K562 (cell line): Measurements from ENCODE around the gene NR1D1. TPM values are rescaled to one million over a fixed set of nuclear protein-coding genes. Genes with fewer than 3 reads are reported as not detected.

ENCODE experiments used
- ARID4B ChIP-seq: sonication (generic); formaldehyde crosslinking; IDR thresholded peaks from 2 replicates; pipeline ENCODE4 v1.8.0; 2022; ENCODE audit warnings: mild to moderate bottlenecking, missing genetic modification reagents
- CTBP1 ChIP-seq: fragments of 450-650 bp; IDR thresholded peaks from 2 replicates; pipeline ENCODE4 v1.6.1; 2016; ENCODE audit warnings: borderline replicate concordance
- HNRNPLL ChIP-seq: fragments of 200-400 bp; formaldehyde crosslinking; IDR thresholded peaks from 2 replicates; pipeline ENCODE4 v1.6.1; 2017; ENCODE audit warnings: low read length, low read depth, mild to moderate bottlenecking; ENCODE audit not compliant: poor library complexity, severe bottlenecking
- NCOA2 ChIP-seq, 2 experiments: fragments of 450-650 bp; IDR thresholded peaks; 2 replicates each; pipeline ENCODE4 v1.6.1; 2018; ENCODE audit warnings: mild to moderate bottlenecking in 2 of 2, moderate library complexity in 1 of 2; ENCODE audit not compliant: partially characterized antibody in 2 of 2
- NCOA6 ChIP-seq: fragments of 450-650 bp; IDR thresholded peaks from 2 replicates; pipeline ENCODE4 v1.6.1; 2017; ENCODE audit warnings: mild to moderate bottlenecking
- NCOR1 ChIP-seq: fragments of 450-650 bp; IDR thresholded peaks from 2 replicates; pipeline ENCODE4 v1.6.1; 2016; ENCODE audit warnings: mild to moderate bottlenecking, moderate library complexity
- NEUROD1 ChIP-seq: fragments of 150-350 bp; IDR thresholded peaks from 2 replicates; pipeline ENCODE4 v1.6.1; 2014; ENCODE audit warnings: borderline replicate concordance, low read length, low read depth; ENCODE audit not compliant: partially characterized antibody
- NUFIP1 ChIP-seq: fragments of 450-650 bp; IDR thresholded peaks from 2 replicates; pipeline ENCODE4 v1.6.1; 2018; ENCODE audit not compliant: partially characterized antibody
- OTX1 ChIP-seq: fragments of 450-650 bp; formaldehyde crosslinking; IDR thresholded peaks from 2 replicates; pipeline ENCODE4 v1.4.0; 2022; ENCODE audit warnings: mild to moderate bottlenecking
- PCBP2 ChIP-seq: fragments of 200-400 bp; formaldehyde crosslinking; IDR thresholded peaks from 2 replicates; pipeline ENCODE4 v1.6.1; 2018; ENCODE audit warnings: low read length, low read depth, mild to moderate bottlenecking, moderate library complexity; ENCODE audit not compliant: poor library complexity, severe bottlenecking
- PKNOX1 ChIP-seq: fragments of 450-650 bp; IDR thresholded peaks from 2 replicates; pipeline ENCODE4 v1.6.1; 2016
- POLR2G ChIP-seq: fragments of 200-400 bp; formaldehyde crosslinking; IDR thresholded peaks from 2 replicates; pipeline ENCODE4 v1.6.1; 2017; ENCODE audit warnings: low read depth, mild to moderate bottlenecking, antibody characterized with exemption, low read length, moderate library complexity
- SIN3A ChIP-seq, 2 experiments: fragments of 150-350 bp in 1 of 2; IDR thresholded peaks; 2 replicates each; pipeline ENCODE4 v1.6.1; 2011 to 2016; ENCODE audit warnings: borderline replicate concordance in 2 of 2, low read depth in 2 of 2, low read length in 2 of 2, mild to moderate bottlenecking in 2 of 2, moderate library complexity in 2 of 2; ENCODE audit not compliant: control insufficient read depth in 1 of 2
- TFAP4 ChIP-seq: sonication (generic); formaldehyde crosslinking; IDR thresholded peaks from 2 replicates; pipeline ENCODE4 v1.8.0; 2022; ENCODE audit warnings: missing genetic modification reagents, mild to moderate bottlenecking, moderate library complexity, borderline replicate concordance
- TRIM28 ChIP-seq: fragments of 450-650 bp; IDR thresholded peaks from 2 replicates; pipeline ENCODE4 v1.6.1; 2017
- ZBTB2 ChIP-seq: fragments of 450-650 bp; IDR thresholded peaks from 2 replicates; pipeline ENCODE4 v1.6.1; 2016; ENCODE audit warnings: antibody characterized with exemption
- ZBTB9 ChIP-seq: fragments of 450-650 bp; formaldehyde crosslinking; IDR thresholded peaks from 2 replicates; pipeline ENCODE4 v1.4.0; 2020; ENCODE audit warnings: mild to moderate bottlenecking, moderate library complexity
- polyA plus RNA-seq, 8 experiments: library from polyadenylated mRNA; depleted of rRNA in 4 of 8; stranded (reverse) in 5 of 8; unstranded in 3 of 8; fragments of >200 nt; fragmentation: Nextera tagmentation in 2 of 8; fragmentation: Illumina TruSeq in 1 of 8; extraction: Ambion mirVana in 2 of 8; extraction: Trizol in 1 of 8; gene quantifications; 2 replicates each; pipeline versions ENCODE4 v1.2.1 to v1.2.3, GENCODE V29; 2011 to 2014; ENCODE audit warnings: inconsistent platforms in 1 of 8, missing spikeins in 1 of 8
- total RNA-seq, 7 experiments: library from RNA; depleted of rRNA in 6 of 7; stranded (reverse); fragments of >200 nt in 6 of 7; fragmentation: Illumina TruSeq in 2 of 7; extraction: Trizol in 2 of 7; gene quantifications; 2 replicates each; pipeline versions ENCODE4 v1.2.1 to v1.2.3, GENCODE V29; 2011 to 2021; ENCODE audit warnings: low replicate concordance in 1 of 7

Gene NR1D1
- total and polyA plus RNA-seq, 9 of the 15 experiments (the other 6 are each of a cell fraction or from before 2014, with no cell fraction given), result 0.25 to 7.7 (median 0.65) TPM

- TF ChIP-seq NCOR1 (peak; percentile 44; the same call in 1 of the 2 replicates), NEUROD1 (peak; percentile 31), NCOA2 (IDR thresholded peaks at IDR 0.05; ENCODE audit: partially characterized antibody in 2 of 2) (no peak), OTX1 (peak; percentile 90), POLR2G (0 out of 2 replicates have a peak, but pooled peaks have one; percentile 31), PKNOX1 (peak; percentile 49), HNRNPLL (no peak), ARID4B (CRISPR knock-in tag) (no peak), CTBP1 (no peak), NUFIP1 (peak; percentile 96), TRIM28 (0 out of 2 replicates have a peak, but pooled peaks have one; percentile 19), PCBP2 (peak; percentile 61), ZBTB2 (peak; percentile 94), NCOA6 (no peak), SIN3A (IDR thresholded peaks at IDR 0.05; ENCODE audit: borderline replicate concordance in 2 of 2, control insufficient read depth in 1 of 2, low read depth in 2 of 2, low read length in 2 of 2) (peak in 1 of 2 experiments; percentile 59; a peak in 1 of 4 replicates), ZBTB9 (CRISPR knock-in tag) (no peak), TFAP4 (peak; percentile 73; the same call in 1 of the 2 replicates)
Measured at GRCh38 chr17:40068917-40069750, 31.3 kb downstream of the NR1D1 start (continued).
